Measurements from ENCODE around the gene NEK11.

DNA sequence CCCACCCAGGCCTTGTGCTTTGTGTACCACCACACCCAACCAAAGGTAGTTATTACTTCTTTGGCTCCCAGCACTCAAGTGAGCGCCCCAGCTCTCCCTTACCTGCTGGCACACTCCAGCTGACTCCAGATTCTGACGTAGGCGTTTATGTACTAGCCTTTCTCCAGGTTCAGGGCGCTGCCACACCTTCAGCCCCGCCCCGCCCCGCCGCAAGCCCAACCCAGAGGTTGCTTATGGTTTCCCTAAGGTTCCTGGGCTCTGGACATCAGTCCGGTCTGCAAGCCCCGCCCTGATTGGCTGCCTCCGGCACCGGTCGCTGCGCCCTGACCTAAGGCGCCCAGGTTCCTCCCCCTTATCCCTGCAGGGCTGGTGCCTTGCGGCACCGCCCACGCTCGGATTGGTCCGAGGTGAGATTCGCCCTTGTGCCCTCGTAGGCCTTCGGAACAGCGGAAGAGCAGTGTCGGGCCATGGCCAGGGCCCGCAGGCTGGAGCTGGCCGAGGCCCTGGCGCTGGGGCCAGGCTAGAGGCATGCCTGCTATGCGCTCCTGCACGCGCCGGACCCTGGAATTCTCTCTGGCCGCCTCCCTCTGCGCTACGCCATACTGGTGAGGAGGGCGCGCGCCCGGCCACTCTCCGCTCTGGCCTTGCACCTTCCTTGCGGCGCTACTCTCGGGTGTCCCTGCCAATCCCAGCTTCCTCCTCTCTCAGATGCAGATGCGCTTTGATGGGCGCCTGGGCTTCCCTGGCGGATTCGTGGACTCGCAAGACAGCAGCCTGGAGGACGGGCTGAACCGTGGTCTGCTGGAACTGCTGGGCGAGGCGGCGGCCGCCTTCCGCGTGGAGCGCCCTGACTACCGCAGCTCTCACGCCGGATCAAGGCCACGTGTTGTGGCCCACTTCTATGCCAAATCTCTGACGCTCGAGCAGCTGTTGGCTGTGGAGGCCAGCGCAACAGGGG lies 335.1 kb downstream of the NEK11 start:
- TF ChIP-seq CTCF (IDR thresholded peaks at IDR 0.05; ENCODE audit: poor library complexity, severe bottlenecking): no peak
- no peak for TF ChIP-seq EP300 (conservative IDR thresholded peaks at IDR 0.05; ENCODE audit: poor library complexity, severe bottlenecking)
- TF ChIP-seq EZH2 (IDR thresholded peaks at IDR 0.05; ENCODE audit: borderline replicate concordance, insufficient read depth, low read length, poor library complexity, severe bottlenecking): no peak
- no peak for TF ChIP-seq SMC3 (conservative IDR thresholded peaks at IDR 0.05; ENCODE audit: poor library complexity)
